ENCODE data around the gene RALGAPA2. TPM values are rescaled to one million over a fixed set of nuclear protein-coding genes. Genes with fewer than 3 reads are reported as not detected.

RALGAPA2 gene
- polyA plus RNA-seq, 2 of the 4 experiments (the other 2 are of a cell fraction) = 4.0 to 4.7 TPM

- DNase-seq (ENCODE audit: low read depth in 1 of 2, low spot score in 1 of 2) = no peak
- no peak for ATAC-seq
- Histone ChIP-seq H3K4me2 (no peak overlapping the region), H3K4me3 (no peak overlapping the region), H3K9me3 (no peaks in the 10 kb centered on the region), H3K4me1 (no peaks in the 10 kb centered on the region), H3K27ac (no peak overlapping the region)
- WGBS (ENCODE audit: missing lambda C conversion rate) = 77% methylated on average over 3 of the region's 3 CpGs
- TF ChIP-seq, protein P1, sequence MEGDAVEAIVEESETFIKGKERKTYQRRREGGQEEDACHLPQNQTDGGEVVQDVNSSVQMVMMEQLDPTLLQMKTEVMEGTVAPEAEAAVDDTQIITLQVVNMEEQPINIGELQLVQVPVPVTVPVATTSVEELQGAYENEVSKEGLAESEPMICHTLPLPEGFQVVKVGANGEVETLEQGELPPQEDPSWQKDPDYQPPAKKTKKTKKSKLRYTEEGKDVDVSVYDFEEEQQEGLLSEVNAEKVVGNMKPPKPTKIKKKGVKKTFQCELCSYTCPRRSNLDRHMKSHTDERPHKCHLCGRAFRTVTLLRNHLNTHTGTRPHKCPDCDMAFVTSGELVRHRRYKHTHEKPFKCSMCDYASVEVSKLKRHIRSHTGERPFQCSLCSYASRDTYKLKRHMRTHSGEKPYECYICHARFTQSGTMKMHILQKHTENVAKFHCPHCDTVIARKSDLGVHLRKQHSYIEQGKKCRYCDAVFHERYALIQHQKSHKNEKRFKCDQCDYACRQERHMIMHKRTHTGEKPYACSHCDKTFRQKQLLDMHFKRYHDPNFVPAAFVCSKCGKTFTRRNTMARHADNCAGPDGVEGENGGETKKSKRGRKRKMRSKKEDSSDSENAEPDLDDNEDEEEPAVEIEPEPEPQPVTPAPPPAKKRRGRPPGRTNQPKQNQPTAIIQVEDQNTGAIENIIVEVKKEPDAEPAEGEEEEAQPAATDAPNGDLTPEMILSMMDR (IDR thresholded peaks at IDR 0.05) = no peak
- no peak for TF ChIP-seq KDM1A (IDR thresholded peaks at IDR 0.05; ENCODE audit: low read depth)
- TF ChIP-seq GATA3 (IDR thresholded peaks at IDR 0.05; ENCODE audit: borderline replicate concordance) = no peak
- TF ChIP-seq, protein P2, sequence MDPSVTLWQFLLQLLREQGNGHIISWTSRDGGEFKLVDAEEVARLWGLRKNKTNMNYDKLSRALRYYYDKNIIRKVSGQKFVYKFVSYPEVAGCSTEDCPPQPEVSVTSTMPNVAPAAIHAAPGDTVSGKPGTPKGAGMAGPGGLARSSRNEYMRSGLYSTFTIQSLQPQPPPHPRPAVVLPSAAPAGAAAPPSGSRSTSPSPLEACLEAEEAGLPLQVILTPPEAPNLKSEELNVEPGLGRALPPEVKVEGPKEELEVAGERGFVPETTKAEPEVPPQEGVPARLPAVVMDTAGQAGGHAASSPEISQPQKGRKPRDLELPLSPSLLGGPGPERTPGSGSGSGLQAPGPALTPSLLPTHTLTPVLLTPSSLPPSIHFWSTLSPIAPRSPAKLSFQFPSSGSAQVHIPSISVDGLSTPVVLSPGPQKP (IDR thresholded peaks at IDR 0.05; ENCODE audit: low read depth, low read length) = no peak
- TF ChIP-seq RFX5 (IDR thresholded peaks at IDR 0.05) = no peak
- TF ChIP-seq JUNB (IDR thresholded peaks at IDR 0.05) = no peak
- TF ChIP-seq POLR2AphosphoS2 (conservative IDR thresholded peaks at IDR 0.05; ENCODE audit: low read length) = no peak
- no peak for TF ChIP-seq KDM5A (IDR thresholded peaks at IDR 0.05)
- no peak for TF ChIP-seq ZC3H11A (IDR thresholded peaks at IDR 0.05)
- TF ChIP-seq, protein P3, sequence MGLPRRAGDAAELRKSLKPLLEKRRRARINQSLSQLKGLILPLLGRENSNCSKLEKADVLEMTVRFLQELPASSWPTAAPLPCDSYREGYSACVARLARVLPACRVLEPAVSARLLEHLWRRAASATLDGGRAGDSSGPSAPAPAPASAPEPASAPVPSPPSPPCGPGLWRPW (IDR thresholded peaks at IDR 0.05) = no peak
- TF ChIP-seq EP300 (IDR thresholded peaks at IDR 0.05) = no peak
- ChIA-PET POLR2A (no interaction called here), CTCF (interaction anchor here (1.2 kb wide), 1 partner anchor 20 kb away, joined by 3 read pairs; no protein-coding TSS in a partner anchor)
- no peak for FAIRE-seq
Measured at GRCh38 chr20:20614391-20614790, 98.1 kb downstream of the RALGAPA2 start.

- TF ChIP-seq ZNF302 (CRISPR knock-in tag; IDR thresholded peaks at IDR 0.05) (no peak), ZC3H11A (IDR thresholded peaks at IDR 0.05) (no peak), HMGXB4 (CRISPR knock-in tag; IDR thresholded peaks at IDR 0.05; ENCODE audit: borderline replicate concordance) (no peak), POLR2AphosphoS2 (conservative IDR thresholded peaks at IDR 0.05; ENCODE audit: low read length) (no peak), RARB (CRISPR knock-in tag; IDR thresholded peaks at IDR 0.05) (no peak), CEBPB (IDR thresholded peaks at IDR 0.05) (no peak)
- TF ChIP-seq, protein P4, sequence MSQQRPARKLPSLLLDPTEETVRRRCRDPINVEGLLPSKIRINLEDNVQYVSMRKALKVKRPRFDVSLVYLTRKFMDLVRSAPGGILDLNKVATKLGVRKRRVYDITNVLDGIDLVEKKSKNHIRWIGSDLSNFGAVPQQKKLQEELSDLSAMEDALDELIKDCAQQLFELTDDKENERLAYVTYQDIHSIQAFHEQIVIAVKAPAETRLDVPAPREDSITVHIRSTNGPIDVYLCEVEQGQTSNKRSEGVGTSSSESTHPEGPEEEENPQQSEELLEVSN (IDR thresholded peaks at IDR 0.05; ENCODE audit: borderline replicate concordance, low read depth) = no peak
- Histone ChIP-seq H3K9me3 (no peaks in the 10 kb centered on the region), H3K4me1 (no peaks in the 10 kb centered on the region), H3K4me2 (no peak overlapping the region), H3K4me3 (no peak overlapping the region), H3K27ac (no peak overlapping the region)
- CTCF ChIA-PET = no interaction called here
- 32% methylated on average over 2 of the region's 2 CpGs for WGBS (ENCODE audit: missing lambda C conversion rate)
- FAIRE-seq = no peak
- DNase-seq (ENCODE audit: low read depth in 1 of 2, low spot score in 1 of 2) = no peak
- no peak for ATAC-seq
- POLR2A ChIA-PET = no interaction called here
Measured at GRCh38 chr20:20612251-20612650, 100.2 kb downstream of the RALGAPA2 start.

- DNase-seq (ENCODE audit: low read depth in 1 of 2, low spot score in 1 of 2) (no peak), ATAC-seq (no peak), FAIRE-seq (no peak)
- H3K27ac ChIP-seq = no peak overlapping the region
- TF ChIP-seq, protein P2 (IDR thresholded peaks at IDR 0.05; ENCODE audit: low read depth, low read length) = no peak
- TF ChIP-seq CHD2 (IDR thresholded peaks at IDR 0.05; ENCODE audit: low read length, partially characterized antibody) = no peak
- 77% methylated on average over 1 of the region's 1 CpG for WGBS (ENCODE audit: missing lambda C conversion rate)
- no peaks in the 10 kb centered on the region for H3K4me1 ChIP-seq
- no peak overlapping the region for H3K4me2 ChIP-seq
- no peak overlapping the region for H3K4me3 ChIP-seq
- POLR2A ChIA-PET = no interaction called here
- no peaks in the 10 kb centered on the region for H3K9me3 ChIP-seq
- CTCF ChIA-PET = no interaction called here
Measured at GRCh38 chr20:20611167-20611566, 101.3 kb downstream of the RALGAPA2 start.
